Urothelium cell line (cell line): ENCODE results near the gene PRELP.

Experiments
- DNase-seq: peaks from one replicate; pipeline ENCODE4 v3.0.0; 2011; ENCODE audit warnings: low spot score, mixed read lengths
- FAIRE-seq: peaks from 2 replicates; lab custom pipeline; 2011; peaks lifted over from hg19 to GRCh38; lab: Jason Lieb, UNC

Gene PRELP

GRCh38 chr1:203521074-203521794 is 45.6 kb downstream of the PRELP start:
- no peak for FAIRE-seq
- no peak for DNase-seq

GRCh38 chr1:203521812-203522211 is 46.2 kb downstream of the PRELP start:
- DNase-seq, result no peak
- FAIRE-seq, result no peak

- DNase-seq, result no peak
- no peak for FAIRE-seq
These were observed 46.6 kb downstream of the PRELP start for GRCh38 chr1:203522237-203522636.

GRCh38 chr1:203523667-203524066 is 48.1 kb downstream of the PRELP start:
- DNase-seq, result no peak
- FAIRE-seq, result no peak

GRCh38 chr1:203524152-203524551 is 48.5 kb downstream of the PRELP start:
- no peak for DNase-seq
- no peak for FAIRE-seq

GRCh38 chr1:203524824-203525223 is 49.2 kb downstream of the PRELP start:
- DNase-seq (no peak), FAIRE-seq (no peak)

GRCh38 chr1:203525685-203526084 is 50.1 kb downstream of the PRELP start:
- DNase-seq, result no peak
- FAIRE-seq, result no peak

GRCh38 chr1:203526130-203526529 is 50.5 kb downstream of the PRELP start:
- DNase-seq, result no peak
- FAIRE-seq, result no peak

GRCh38 chr1:203526572-203526971 is 51.0 kb downstream of the PRELP start:
- DNase-seq, result no peak
- FAIRE-seq, result no peak

- no peak for DNase-seq
- FAIRE-seq, result peak; percentile 99
These were observed 51.4 kb downstream of the PRELP start for GRCh38 chr1:203527013-203527412.

- no peak for FAIRE-seq
- DNase-seq, result no peak
These were observed 52.5 kb downstream of the PRELP start for GRCh38 chr1:203528063-203528462.

- no peak for FAIRE-seq
- DNase-seq, result no peak
These were observed 53.6 kb downstream of the PRELP start for GRCh38 chr1:203528976-203529835.

GRCh38 chr1:203531063-203531462 is 55.5 kb downstream of the PRELP start:
- DNase-seq (no peak), FAIRE-seq (no peak)

GRCh38 chr1:203534012-203534411 is 58.4 kb downstream of the PRELP start:
- no peak for FAIRE-seq
- no peak for DNase-seq

- DNase-seq (peak; percentile 76), FAIRE-seq (no peak)
These were observed 58.9 kb downstream of the PRELP start for GRCh38 chr1:203534526-203534925.

- no peak for DNase-seq
- no peak for FAIRE-seq
These were observed 61.0 kb downstream of the PRELP start for GRCh38 chr1:203536575-203536974.

GRCh38 chr1:203536980-203537455 is 61.4 kb downstream of the PRELP start:
- DNase-seq (no peak), FAIRE-seq (no peak)

GRCh38 chr1:203537806-203538464 is 62.3 kb downstream of the PRELP start:
- DNase-seq (no peak), FAIRE-seq (no peak)

- no peak for DNase-seq
- no peak for FAIRE-seq
These were observed 63.1 kb downstream of the PRELP start for GRCh38 chr1:203538726-203539125.

- no peak for FAIRE-seq
- no peak for DNase-seq
These were observed 64.4 kb downstream of the PRELP start for GRCh38 chr1:203539831-203540546.
